H9 (cell line): Measurements from ENCODE around the gene CTIF. TPM values are rescaled to one million over a fixed set of nuclear protein-coding genes. Genes with fewer than 3 reads are reported as not detected.

Experiments used
- DNase-seq: peaks from one replicate; pipeline ENCODE4 v3.0.0-alpha.2; 2017
- H2AFZ ChIP-seq: one replicate; pipeline ENCODE4 v1.6.1; 2013; ENCODE audit warnings: mild to moderate bottlenecking, low read length, control low read depth, moderate library complexity
- H2AK5ac ChIP-seq: 2 replicates; pipeline ENCODE4 v1.6.1; 2013; ENCODE audit warnings: low read length, control low read depth, mixed read lengths; ENCODE audit not compliant: insufficient read length
- H2BK120ac ChIP-seq: one replicate; pipeline ENCODE4 v1.6.1; 2013; ENCODE audit warnings: low read depth, mild to moderate bottlenecking, low read length, control low read depth, inconsistent platforms; ENCODE audit not compliant: poor library complexity, severe bottlenecking
- H2BK12ac ChIP-seq: 2 replicates; pipeline ENCODE4 v1.6.1; 2013; ENCODE audit warnings: low read length, control low read depth, mixed read lengths, low read depth; ENCODE audit not compliant: insufficient read length
- H2BK15ac ChIP-seq: 2 replicates; pipeline ENCODE4 v1.6.1; 2013; ENCODE audit warnings: low read depth, low read length, control low read depth
- H2BK20ac ChIP-seq: one replicate; pipeline ENCODE4 v1.6.1; 2013; ENCODE audit warnings: low read depth, mild to moderate bottlenecking, low read length, control low read depth, inconsistent platforms; ENCODE audit not compliant: poor library complexity, severe bottlenecking
- H2BK5ac ChIP-seq: 2 replicates; pipeline ENCODE4 v1.6.1; 2013; ENCODE audit warnings: low read length, control low read depth, mixed read lengths; ENCODE audit not compliant: insufficient read length
- H3K14ac ChIP-seq: 2 replicates; pipeline ENCODE4 v1.6.1; 2013; ENCODE audit warnings: low read length, control low read depth; ENCODE audit not compliant: insufficient read depth
- H3K18ac ChIP-seq: 2 replicates; pipeline ENCODE4 v1.6.1; 2013; ENCODE audit warnings: low read depth, mild to moderate bottlenecking, mixed read lengths, low read length, control low read depth; ENCODE audit not compliant: insufficient read length
- H3K23ac ChIP-seq: 2 replicates; pipeline ENCODE4 v1.6.1; 2013; ENCODE audit warnings: low read length, control low read depth, mixed read lengths, low read depth; ENCODE audit not compliant: insufficient read length
- H3K23me2 ChIP-seq: 2 replicates; pipeline ENCODE4 v1.6.1; 2013; ENCODE audit warnings: low read depth, mild to moderate bottlenecking, mixed read lengths, low read length, control low read depth; ENCODE audit not compliant: insufficient read length, poor library complexity, severe bottlenecking
- H3K27ac ChIP-seq: 2 replicates; pipeline ENCODE4 v1.5.1; 2013; ENCODE audit warnings: low read length, control low read depth, mixed read lengths, low read depth; ENCODE audit not compliant: insufficient read length
- H3K27me3 ChIP-seq: 2 replicates; pipeline ENCODE4 v1.6.1; 2013; ENCODE audit warnings: low read length, control low read depth, inconsistent platforms; ENCODE audit not compliant: insufficient read depth
- H3K4ac ChIP-seq: 2 replicates; pipeline ENCODE4 v1.6.1; 2013; ENCODE audit warnings: low read depth, mild to moderate bottlenecking, control low read depth, inconsistent platforms, low read length, moderate library complexity
- H3K4me1 ChIP-seq: 2 replicates; pipeline ENCODE4 v1.6.1; 2013; ENCODE audit warnings: low read length, control low read depth, inconsistent platforms; ENCODE audit not compliant: insufficient read depth
- H3K4me2 ChIP-seq: 2 replicates; pipeline ENCODE4 v1.6.1; 2013; ENCODE audit warnings: low read length, control low read depth, mixed read lengths; ENCODE audit not compliant: insufficient read length, insufficient read depth
- H3K56ac ChIP-seq: 2 replicates; pipeline ENCODE4 v1.6.1; 2013; ENCODE audit warnings: low read depth, mild to moderate bottlenecking, mixed read lengths, low read length, control low read depth; ENCODE audit not compliant: insufficient read length
- H3K79me1 ChIP-seq: 2 replicates; pipeline ENCODE4 v1.6.1; 2013; ENCODE audit warnings: low read depth, mild to moderate bottlenecking, moderate library complexity, low read length, control low read depth, inconsistent platforms; ENCODE audit not compliant: insufficient read depth, poor library complexity, severe bottlenecking
- H3K79me2 ChIP-seq: 2 replicates; pipeline ENCODE4 v1.6.1; 2013; ENCODE audit warnings: low read length, control low read depth, inconsistent platforms; ENCODE audit not compliant: insufficient read depth
- H3K9ac ChIP-seq: 2 replicates; pipeline ENCODE4 v1.6.1; 2013; ENCODE audit warnings: low read length, control low read depth, mixed read lengths; ENCODE audit not compliant: insufficient read length; ENCODE audit errors: extremely low read depth
- H3K9me3 ChIP-seq: one replicate; pipeline ENCODE4 v1.6.1; 2013; ENCODE audit warnings: low read depth, low read length, inconsistent platforms; ENCODE audit not compliant: control insufficient read depth
- H3T11ph ChIP-seq: one replicate; pipeline ENCODE4 v1.6.1; 2013; ENCODE audit warnings: mild to moderate bottlenecking, low read length, control low read depth, inconsistent platforms
- H4K20me1 ChIP-seq: one replicate; pipeline ENCODE4 v1.6.1; 2013; ENCODE audit not compliant: control insufficient read depth, insufficient read length, insufficient read depth
- H4K5ac ChIP-seq: 2 replicates; pipeline ENCODE4 v1.6.1; 2013; ENCODE audit warnings: low read depth, mild to moderate bottlenecking, mixed read lengths, low read length, control low read depth; ENCODE audit not compliant: insufficient read length
- H4K8ac ChIP-seq: replicated peaks from 2 replicates; pipeline ENCODE4 v1.6.1; 2013; ENCODE audit warnings: low read length, control low read depth, mixed read lengths, low read depth; ENCODE audit not compliant: insufficient read length
- H4K91ac ChIP-seq: 2 replicates; pipeline ENCODE4 v1.6.1; 2013; ENCODE audit warnings: low read depth, mild to moderate bottlenecking, moderate library complexity, mixed read lengths, low read length, control low read depth; ENCODE audit not compliant: insufficient read length
- H3K27ac Mint-ChIP-seq, 3 experiments: 2 replicates in 2 of 3; 3 replicates in 1 of 3; pipeline ENCODE4 v1.8.0; 2020 to 2021; ENCODE audit warnings: mixed read lengths in 3 of 3, mild to moderate bottlenecking in 1 of 3, moderate library complexity in 1 of 3
- H3K27me3 Mint-ChIP-seq: 2 replicates; pipeline ENCODE4 v1.8.0; 2021; ENCODE audit warnings: low read depth, mild to moderate bottlenecking, moderate library complexity, mixed read lengths
- H3K36me3 Mint-ChIP-seq, 3 experiments: 2 replicates in 2 of 3; 3 replicates in 1 of 3; pipeline ENCODE4 v1.8.0; 2020 to 2021; ENCODE audit warnings: low read depth in 3 of 3, mixed read lengths in 3 of 3; ENCODE audit not compliant: insufficient read depth in 1 of 3
- H3K4me1 Mint-ChIP-seq, 2 experiments: 2 replicates each; pipeline ENCODE4 v1.8.0; 2020; ENCODE audit warnings: mixed read lengths in 2 of 2
- H3K4me3 Mint-ChIP-seq, 2 experiments: 2 replicates in 1 of 2; 3 replicates in 1 of 2; pipeline ENCODE4 v1.8.0; 2020 to 2021; ENCODE audit warnings: mild to moderate bottlenecking in 2 of 2, mixed read lengths in 2 of 2, moderate library complexity in 1 of 2
- H3K9me3 Mint-ChIP-seq, 2 experiments: 2 replicates in 1 of 2; 3 replicates in 1 of 2; pipeline ENCODE4 v1.8.0; 2020; ENCODE audit warnings: mild to moderate bottlenecking in 2 of 2, mixed read lengths in 2 of 2, moderate library complexity in 1 of 2
- WGBS: extraction: QIAGEN DNeasy Blood & Tissue Kit; methylation state at CpG from one replicate; pipeline ENCODE4 v1.1.7; 2013; ENCODE audit warnings: missing lambda C conversion rate, low lambda C conversion rate, mixed read lengths; ENCODE audit not compliant: insufficient read length; ENCODE audit errors: extremely low coverage; 5-methylcytosine and 5-hydroxymethylcytosine counted together
- total RNA-seq: library from RNA; stranded (reverse); gene quantifications from 2 replicates; pipeline ENCODE4 v1.2.1, GENCODE V29; 2021
- TF ChIP-seq, protein P1 (sequence below): fragments of 200-600 bp; sonication (generic); conservative IDR thresholded peaks from 3 replicates; pipeline ENCODE4 v1.8.0; 2021; ENCODE audit warnings: antibody characterized with exemption, mild to moderate bottlenecking

The CTIF gene
- total RNA-seq, 1 experiment from 2014 or later, result 15.8 TPM

- H4K8ac ChIP-seq, result no peak overlapping the region
- H3K27me3 ChIP-seq, result no peaks in the 10 kb centered on the region
- H4K91ac ChIP-seq, result no peak overlapping the region
- no peak overlapping the region for H2BK15ac ChIP-seq
- H3K23me2 ChIP-seq, result no peaks in the 10 kb centered on the region
- peaks cover 15 to 17% of the 10 kb centered on the region in 2 experiments for H3K4me1 Mint-ChIP-seq
- no CpG with 5 or more reads among the region's 9 CpGs for WGBS
- no peak overlapping the region for H3K4me2 ChIP-seq
- no peaks in the 10 kb centered on the region for H3K27me3 Mint-ChIP-seq
- H3K9me3 ChIP-seq, result peaks cover 8% of the 10 kb centered on the region
- H2AFZ ChIP-seq, result no peak overlapping the region
- no peak overlapping the region for H3T11ph ChIP-seq
- H3K36me3 Mint-ChIP-seq, result peaks cover 12 to 16% (median 13%) of the 10 kb centered on the region in 3 experiments
- H4K20me1 ChIP-seq, result no peaks in the 10 kb centered on the region
- no peak overlapping the region for H3K27ac ChIP-seq
- H2AK5ac ChIP-seq, result no peak overlapping the region
- no peaks in the 10 kb centered on the region for H3K4me1 ChIP-seq
- H3K9me3 Mint-ChIP-seq, result peaks cover 10% of the 10 kb centered on the region in 2 experiments
- H3K4me3 Mint-ChIP-seq, result no peak overlapping the region; a peak in 1 of 5 replicates
- no peak overlapping the region for H2BK5ac ChIP-seq
- DNase-seq, result no peak
- H3K79me2 ChIP-seq, result no peaks in the 10 kb centered on the region; the same call in 1 of the 2 replicates
- H2BK12ac ChIP-seq, result no peak overlapping the region
- no peak overlapping the region for H2BK120ac ChIP-seq
- H3K23ac ChIP-seq, result no peak overlapping the region
- H3K9ac ChIP-seq, result no peak overlapping the region
- no peak overlapping the region for H2BK20ac ChIP-seq
- H3K18ac ChIP-seq, result no peak overlapping the region
- no peak overlapping the region for H3K14ac ChIP-seq
- H3K27ac Mint-ChIP-seq, result peak overlapping the region in 2 of 3 experiments; percentile 59 to 93; a peak in 5 of 7 replicates
- H3K4ac ChIP-seq, result no peak overlapping the region
- H4K5ac ChIP-seq, result no peak overlapping the region
- H3K56ac ChIP-seq, result no peak overlapping the region
- TF ChIP-seq, protein P1, sequence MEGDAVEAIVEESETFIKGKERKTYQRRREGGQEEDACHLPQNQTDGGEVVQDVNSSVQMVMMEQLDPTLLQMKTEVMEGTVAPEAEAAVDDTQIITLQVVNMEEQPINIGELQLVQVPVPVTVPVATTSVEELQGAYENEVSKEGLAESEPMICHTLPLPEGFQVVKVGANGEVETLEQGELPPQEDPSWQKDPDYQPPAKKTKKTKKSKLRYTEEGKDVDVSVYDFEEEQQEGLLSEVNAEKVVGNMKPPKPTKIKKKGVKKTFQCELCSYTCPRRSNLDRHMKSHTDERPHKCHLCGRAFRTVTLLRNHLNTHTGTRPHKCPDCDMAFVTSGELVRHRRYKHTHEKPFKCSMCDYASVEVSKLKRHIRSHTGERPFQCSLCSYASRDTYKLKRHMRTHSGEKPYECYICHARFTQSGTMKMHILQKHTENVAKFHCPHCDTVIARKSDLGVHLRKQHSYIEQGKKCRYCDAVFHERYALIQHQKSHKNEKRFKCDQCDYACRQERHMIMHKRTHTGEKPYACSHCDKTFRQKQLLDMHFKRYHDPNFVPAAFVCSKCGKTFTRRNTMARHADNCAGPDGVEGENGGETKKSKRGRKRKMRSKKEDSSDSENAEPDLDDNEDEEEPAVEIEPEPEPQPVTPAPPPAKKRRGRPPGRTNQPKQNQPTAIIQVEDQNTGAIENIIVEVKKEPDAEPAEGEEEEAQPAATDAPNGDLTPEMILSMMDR, result no peak
- H3K79me1 ChIP-seq, result no peaks in the 10 kb centered on the region
Observed at GRCh38 chr18:48662011-48662661, 123.3 kb downstream of the CTIF start.
